K562 (cell line): ENCODE results near the gene UTS2R. TPM values are rescaled to one million over a fixed set of nuclear protein-coding genes. Genes with fewer than 3 reads are reported as not detected.

Experiments
- CBX3 ChIP-seq, 2 experiments: IDR thresholded peaks; 1 replicate in 1 of 2; 2 replicates in 1 of 2; pipeline ENCODE4 v1.6.1; 2012; ENCODE audit warnings: inconsistent platforms in 2 of 2, low read length in 2 of 2, borderline replicate concordance in 1 of 2, control low read depth in 1 of 2
- CC2D1A ChIP-seq: fragments of 450-650 bp; IDR thresholded peaks from 2 replicates; pipeline ENCODE4 v1.6.1; 2017; ENCODE audit warnings: mild to moderate bottlenecking
- CREM ChIP-seq: IDR thresholded peaks from 2 replicates; pipeline ENCODE4 v1.6.1; 2014; ENCODE audit warnings: antibody characterized with exemption, low read depth
- E4F1 ChIP-seq: fragments of 250-450 bp; sonication (Bioruptor Pico); IDR thresholded peaks from 2 replicates; pipeline ENCODE4 v1.5.0; 2021; ENCODE audit warnings: mild to moderate bottlenecking, borderline replicate concordance
- HOMEZ ChIP-seq: fragments of 250-450 bp; sonication (Bioruptor Pico); IDR thresholded peaks from 2 replicates; pipeline ENCODE4 v1.4.0; 2020; ENCODE audit warnings: mild to moderate bottlenecking, moderate library complexity
- KLF1 ChIP-seq: fragments of 450-650 bp; IDR thresholded peaks from 2 replicates; pipeline ENCODE4 v1.6.1; 2016; ENCODE audit warnings: missing genetic modification characterization, missing compliant biosample characterization
- POLR2G ChIP-seq: fragments of 200-400 bp; formaldehyde crosslinking; IDR thresholded peaks from 2 replicates; pipeline ENCODE4 v1.6.1; 2017; ENCODE audit warnings: low read depth, mild to moderate bottlenecking, antibody characterized with exemption, low read length, moderate library complexity
- RBM39 ChIP-seq: fragments of 200-400 bp; formaldehyde crosslinking; optimal IDR thresholded peaks from 2 replicates; pipeline ENCODE3; 2018; ENCODE audit warnings: low read depth, low read length
- SREBF2 ChIP-seq: sonication (generic); formaldehyde crosslinking; IDR thresholded peaks from 2 replicates; pipeline ENCODE4 v1.4.0; 2020; ENCODE audit warnings: mild to moderate bottlenecking, missing genetic modification reagents
- TAF7 ChIP-seq: fragments of 450-650 bp; IDR thresholded peaks from 2 replicates; pipeline ENCODE4 v1.6.1; 2016; ENCODE audit warnings: missing genetic modification characterization, missing compliant biosample characterization
- TCF7L2 ChIP-seq: fragments of 150-350 bp; IDR thresholded peaks from 2 replicates; pipeline ENCODE4 v1.6.1; 2016; ENCODE audit warnings: low read depth, mild to moderate bottlenecking, low read length, moderate library complexity
- TEAD1 ChIP-seq, 2 experiments: fragments of 450-650 bp in 1 of 2; sonication (generic) in 1 of 2; formaldehyde crosslinking; IDR thresholded peaks; 2 replicates each; pipeline versions ENCODE4 v1.4.0 to v1.8.0; 2020 to 2022; ENCODE audit warnings: mild to moderate bottlenecking in 2 of 2, missing genetic modification reagents in 1 of 2
- YBX1 ChIP-seq: fragments of 450-650 bp; IDR thresholded peaks from 2 replicates; pipeline ENCODE4 v1.7.1; 2016; ENCODE audit warnings: mild to moderate bottlenecking
- ZFP91 ChIP-seq: sonication (generic); formaldehyde crosslinking; IDR thresholded peaks from 2 replicates; pipeline ENCODE4 v1.8.0; 2022; ENCODE audit warnings: mild to moderate bottlenecking, missing genetic modification reagents
- ZHX1 ChIP-seq: fragments of 150-350 bp; conservative IDR thresholded peaks from 2 replicates; pipeline ENCODE4 v1.6.1; 2014; ENCODE audit warnings: low read length
- ZNF146 ChIP-seq: IDR thresholded peaks from one replicate; pipeline ENCODE4 v1.6.1; 2018; ENCODE audit warnings: missing compliant biosample characterization; ENCODE audit not compliant: unreplicated experiment
- ZNF224 ChIP-seq: sonication (generic); formaldehyde crosslinking; IDR thresholded peaks from 2 replicates; pipeline ENCODE4 v1.8.0; 2022; ENCODE audit warnings: mild to moderate bottlenecking, missing genetic modification reagents
- ZNF23 ChIP-seq: fragments of 250-450 bp; sonication (Bioruptor Pico); IDR thresholded peaks from 2 replicates; pipeline ENCODE4 v1.4.0; 2020; ENCODE audit warnings: mild to moderate bottlenecking
- ZNF583 ChIP-seq: fragments of 250-450 bp; sonication (Bioruptor Pico); IDR thresholded peaks from 2 replicates; pipeline ENCODE4 v1.4.0; 2020
- ZNF584 ChIP-seq: fragments of 200-800 bp; sonication (Bioruptor generic); IDR thresholded peaks from 2 replicates; pipeline ENCODE4 v1.6.1; 2016; ENCODE audit warnings: low read depth, mild to moderate bottlenecking, missing genetic modification characterization, missing compliant biosample characterization
- ZZZ3 ChIP-seq: fragments of 450-650 bp; IDR thresholded peaks from 2 replicates; pipeline ENCODE4 v1.6.1; 2016; ENCODE audit warnings: antibody characterized with exemption, mild to moderate bottlenecking, moderate library complexity
- polyA plus RNA-seq, 8 experiments: library from polyadenylated mRNA; depleted of rRNA in 4 of 8; stranded (reverse) in 5 of 8; unstranded in 3 of 8; fragments of >200 nt; fragmentation: Nextera tagmentation in 2 of 8; fragmentation: Illumina TruSeq in 1 of 8; extraction: Ambion mirVana in 2 of 8; extraction: Trizol in 1 of 8; gene quantifications; 2 replicates each; pipeline versions ENCODE4 v1.2.1 to v1.2.3, GENCODE V29; 2011 to 2014; ENCODE audit warnings: inconsistent platforms in 1 of 8, missing spikeins in 1 of 8
- total RNA-seq, 7 experiments: library from RNA; depleted of rRNA in 6 of 7; stranded (reverse); fragments of >200 nt in 6 of 7; fragmentation: Illumina TruSeq in 2 of 7; extraction: Trizol in 2 of 7; gene quantifications; 2 replicates each; pipeline versions ENCODE4 v1.2.1 to v1.2.3, GENCODE V29; 2011 to 2021; ENCODE audit warnings: low replicate concordance in 1 of 7

Gene UTS2R
- total and polyA plus RNA-seq, 9 of the 15 experiments (the other 6 are each of a cell fraction or from before 2014, with no cell fraction given): 0.22 TPM; not detected in 8

- TF ChIP-seq ZNF583 (CRISPR knock-in tag) (peak; percentile 73; the same call in 1 of the 2 replicates), KLF1 (tag) (no peak), TEAD1 (CRISPR knock-in tag; IDR thresholded peaks at IDR 0.05) (peak; percentile 42 to 73; a peak in 3 of 4 replicates), ZZZ3 (no peak), CREM (peak; percentile 50; the same call in 1 of the 2 replicates), ZNF224 (CRISPR knock-in tag) (no peak), ZFP91 (CRISPR knock-in tag) (no peak), ZNF23 (CRISPR knock-in tag) (no peak), SREBF2 (CRISPR knock-in tag) (no peak), E4F1 (CRISPR knock-in tag) (no peak), CC2D1A (no peak), TCF7L2 (no peak), ZNF146 (CRISPR knock-in tag) (no peak), RBM39 (no peak), TAF7 (tag) (no peak), CBX3 (IDR thresholded peaks at IDR 0.05; ENCODE audit: borderline replicate concordance in 1 of 2, low read length in 2 of 2) (no peak; a peak in 1 of 3 replicates), YBX1 (no peak), POLR2G (peak; percentile 41; the same call in 1 of the 2 replicates), HOMEZ (CRISPR knock-in tag) (no peak), ZHX1 (no peak), ZNF584 (CRISPR knock-in tag) (no peak; the same call in 1 of the 2 replicates)
Observed at GRCh38 chr17:82338858-82339633, 32.5 kb upstream of the UTS2R start (continued).
